Prostate gland (tissue), 2 donors: ENCODE results near the gene SNX33.

Experiments
- CTCF ChIP-seq, 4 experiments: fragments of 200-600 bp in 2 of 4; fragments of 450-650 bp in 2 of 4; sonication (generic) in 2 of 4; IDR thresholded peaks; 1 replicate in 3 of 4; 2 replicates in 1 of 4; pipeline ENCODE4 v1.5.1; 2016 to 2019; ENCODE audit warnings: antibody characterized with exemption in 4 of 4, mild to moderate bottlenecking in 2 of 4, moderate library complexity in 2 of 4
- POLR2A ChIP-seq: fragments of 450-650 bp; IDR thresholded peaks from one replicate; pipeline ENCODE4 v1.6.1; 2016; ENCODE audit warnings: antibody characterized with exemption, mild to moderate bottlenecking
- POLR2AphosphoS5 ChIP-seq: sonication (generic); formaldehyde crosslinking; IDR thresholded peaks from one replicate; pipeline ENCODE4 v1.6.1; 2017; ENCODE audit warnings: antibody characterized with exemption

GRCh38 chr15:75676688-75677464 is 29.2 kb downstream of the SNX33 start:
- TF ChIP-seq POLR2A (no peak), CTCF (IDR thresholded peaks at IDR 0.05) (no peak), POLR2AphosphoS5 (no peak)
